Measurements from ENCODE around the gene SRPRA.

Gene SRPRA

DNA sequence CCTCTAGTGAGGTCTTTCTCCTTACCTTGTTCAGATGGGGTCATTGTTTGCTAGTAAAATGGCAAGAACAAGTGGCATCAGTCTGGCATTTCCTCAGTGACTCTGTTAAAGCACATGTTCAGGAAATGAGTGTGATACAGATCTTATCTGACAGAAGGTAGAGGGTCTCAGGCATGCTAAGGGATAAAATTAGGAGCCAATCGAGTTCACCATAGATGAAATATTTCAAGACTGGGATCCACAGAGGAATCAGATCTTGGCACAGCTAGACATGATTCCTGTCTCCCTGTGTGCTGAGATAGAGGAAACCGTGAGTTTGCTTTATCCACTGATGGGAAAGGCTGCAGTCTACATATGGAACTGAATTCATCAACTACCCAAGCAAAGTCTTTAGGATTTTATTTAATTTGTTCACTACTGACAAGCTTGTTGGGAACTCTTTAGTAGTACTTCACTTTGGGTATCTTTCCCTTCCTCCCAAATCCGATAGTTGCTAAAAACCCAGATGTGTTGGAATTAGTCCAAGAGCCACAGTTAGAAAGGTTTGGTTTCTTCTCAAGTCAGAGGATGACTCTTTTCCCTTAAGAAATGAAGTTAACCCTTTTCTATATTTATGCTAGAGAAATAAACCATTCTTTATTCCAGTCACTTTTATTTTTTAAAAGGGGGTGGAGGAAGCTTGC lies 38.7 kb downstream of the SRPRA start:
- no peak for DNase-seq (ENCODE audit: low read depth)

DNA sequence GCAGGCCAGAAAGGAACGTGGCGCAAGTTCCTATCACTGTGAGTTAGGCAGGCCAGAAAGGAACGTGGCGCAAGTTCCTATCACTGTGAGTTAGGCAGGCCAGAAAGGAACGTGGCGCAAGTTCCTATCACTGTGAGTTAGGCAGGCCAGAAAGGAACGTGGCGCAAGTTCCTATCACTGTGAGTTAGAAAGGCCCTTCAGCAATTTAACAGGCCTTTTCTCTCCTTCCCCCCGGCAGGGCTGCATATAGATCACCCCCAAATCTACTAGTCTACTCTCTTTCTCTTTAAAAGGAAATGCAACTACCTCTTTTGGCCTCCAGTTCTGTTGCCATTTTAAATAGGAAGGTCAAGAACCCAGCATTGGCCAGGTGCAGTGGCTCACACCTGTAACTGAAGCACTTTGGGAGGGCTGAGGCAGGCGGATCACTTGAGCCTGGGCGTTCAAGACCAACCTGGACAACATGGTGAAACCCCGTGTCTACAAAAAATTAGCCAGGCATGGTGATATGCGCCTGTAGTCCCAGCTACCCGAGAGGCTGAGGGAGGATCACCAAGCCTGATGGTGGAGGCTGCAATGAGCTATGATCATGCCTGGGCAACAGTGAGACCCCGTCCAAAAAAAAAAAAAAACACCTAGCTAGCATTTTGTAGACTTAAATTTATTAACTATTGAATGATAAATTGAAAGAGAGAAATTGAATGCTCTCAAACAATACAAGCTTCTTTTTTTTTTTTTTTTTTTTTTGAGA lies 42.2 kb downstream of the SRPRA start:
- DNase-seq (ENCODE audit: low read depth): no peak

DNA sequence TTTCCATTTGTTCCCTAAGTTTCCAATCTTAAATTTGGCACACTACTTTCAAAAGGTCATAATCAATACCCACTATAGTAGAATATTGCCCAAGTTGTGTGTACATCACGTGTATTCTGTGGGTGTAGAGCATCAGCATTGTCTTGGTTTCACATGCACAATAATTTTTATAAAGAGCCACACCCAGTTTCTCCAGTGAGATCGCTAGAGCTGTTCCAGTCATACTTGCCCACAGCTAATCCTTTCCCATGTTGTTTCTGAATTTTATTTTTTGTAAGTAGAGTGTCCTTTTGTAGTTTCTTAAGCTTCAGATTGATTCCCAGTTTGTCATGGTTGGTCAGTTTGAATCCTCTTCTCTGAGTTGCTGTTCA lies 43.4 kb downstream of the SRPRA start:
- no peak for DNase-seq (ENCODE audit: low read depth)

GRCh38 chr11:126224647-126225294 lies 43.9 kb downstream of the SRPRA start:
- DNase-seq (ENCODE audit: low read depth): peak; percentile 1

DNA sequence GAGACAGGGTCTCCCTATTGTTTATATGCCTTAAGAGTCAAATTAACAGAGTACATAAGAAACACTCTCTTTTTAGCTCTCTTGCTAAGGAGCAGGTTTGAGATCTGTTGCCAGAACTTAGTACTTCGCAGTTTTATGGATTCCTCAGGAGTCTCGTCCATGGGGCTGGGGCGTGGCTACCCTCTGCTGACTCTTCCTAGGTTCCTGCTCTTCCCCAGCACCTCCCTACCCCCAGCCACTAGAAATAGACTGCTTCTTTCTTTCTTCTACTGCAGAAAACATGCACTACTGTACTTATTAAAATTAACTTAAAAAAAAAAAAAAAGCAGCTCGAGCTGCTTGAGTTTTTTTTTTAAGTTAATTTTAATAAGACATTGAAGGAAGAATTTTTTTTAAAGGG lies 49.1 kb downstream of the SRPRA start:
- no peak for DNase-seq (ENCODE audit: low read depth)

GRCh38 chr11:126217491-126217890 lies 51.2 kb downstream of the SRPRA start:
- DNase-seq (ENCODE audit: low read depth): no peak

- no peak for DNase-seq (ENCODE audit: low read depth)
Measured at GRCh38 chr11:126216526-126217305, 52.0 kb downstream of the SRPRA start.

- no peak for DNase-seq (ENCODE audit: low read depth)
Measured at GRCh38 chr11:126214841-126215240, 53.9 kb downstream of the SRPRA start.

- no peak for DNase-seq (ENCODE audit: low read depth)
Measured at GRCh38 chr11:126214441-126214840, 54.3 kb downstream of the SRPRA start.
